AG09319 (cell line): ENCODE data around the gene MBOAT1.
"Not testable (repeated sequence)": the region's sequence is repeated elsewhere in the genome, so short reads cannot be mapped to it uniquely, and the experiment has no call there.

Experiments used
- DNase-seq: peaks from one replicate; pipeline ENCODE4 v3.0.0-alpha.2; 2010; ENCODE audit warnings: low read depth; ENCODE audit errors: extremely low read depth
- CTCF ChIP-seq: IDR thresholded peaks from 2 replicates; pipeline ENCODE4 v1.5.1; 2011; ENCODE audit warnings: low read depth, mild to moderate bottlenecking, inconsistent platforms, low read length, moderate library complexity

MBOAT1 gene

DNA sequence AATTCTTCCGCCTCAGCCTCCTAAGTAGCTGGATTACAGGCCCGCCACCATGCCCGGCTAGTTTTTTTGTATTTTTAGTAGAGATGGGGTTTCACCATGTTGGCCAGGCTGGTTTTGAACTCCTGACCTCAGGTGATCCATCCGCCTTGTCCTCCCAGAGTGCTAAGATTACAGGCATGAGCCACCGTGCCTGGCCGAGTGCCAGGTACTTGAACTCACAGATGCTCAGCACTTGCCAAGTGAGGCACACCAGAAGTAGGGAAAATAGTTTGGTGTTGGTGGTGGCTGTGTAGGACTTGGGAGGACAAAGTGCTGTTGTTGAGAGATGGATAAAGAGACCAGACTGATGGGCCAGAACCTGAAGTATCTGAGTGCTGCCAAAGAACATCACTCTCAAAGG, 40.0 kb upstream of the MBOAT1 start:
- DNase-seq: no peak
- TF ChIP-seq CTCF: no peak

GRCh38 chr6:20251525-20251924, 39.3 kb upstream of the MBOAT1 start:
- DNase-seq: no peak
- no peak for TF ChIP-seq CTCF

GRCh38 chr6:20246125-20246524, 33.9 kb upstream of the MBOAT1 start:
- no peak for DNase-seq
- TF ChIP-seq CTCF: no peak

DNA sequence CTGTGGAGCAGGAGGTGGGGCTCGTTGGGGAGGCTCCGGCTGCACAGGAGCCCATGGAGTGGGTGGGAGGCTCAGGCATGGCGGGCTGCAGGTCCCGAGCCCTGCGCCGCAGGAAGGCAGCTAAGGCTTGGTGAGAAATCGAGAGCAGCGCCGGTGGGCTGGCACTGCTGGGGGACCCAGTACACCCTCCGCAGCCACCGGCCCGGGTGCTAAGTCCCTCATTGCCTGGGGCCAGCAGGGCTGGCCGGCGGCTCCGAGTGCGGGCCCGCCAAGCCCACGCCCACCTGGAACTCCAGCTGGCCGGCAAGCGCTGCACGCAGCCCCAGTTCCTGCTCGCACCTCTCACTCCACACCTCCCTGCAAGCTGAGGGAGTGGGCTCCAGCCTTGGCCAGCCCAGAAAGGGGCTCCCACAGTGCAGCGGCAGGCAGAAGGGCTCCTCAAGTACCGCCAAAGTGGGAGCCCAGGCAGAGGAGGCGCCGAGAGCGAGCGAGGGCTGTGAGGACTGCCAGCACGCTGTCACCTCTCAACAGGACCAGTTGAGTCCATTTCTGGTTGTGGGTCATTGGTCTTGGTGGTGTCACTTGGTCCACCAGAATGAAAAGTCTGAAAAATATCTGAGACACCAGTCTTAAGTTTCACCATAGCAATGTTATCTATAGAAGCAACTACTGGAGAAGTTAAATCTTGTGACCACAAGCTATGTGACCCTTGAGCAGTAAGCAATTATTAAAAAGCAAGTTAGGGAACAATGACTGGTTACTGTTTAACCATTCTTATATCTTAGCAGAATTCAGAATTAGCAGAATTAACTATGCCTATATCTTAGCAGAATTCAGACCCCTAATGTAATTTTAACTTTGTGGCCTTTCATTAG, 32.8 kb upstream of the MBOAT1 start:
- not testable (repeated sequence) for DNase-seq

DNA sequence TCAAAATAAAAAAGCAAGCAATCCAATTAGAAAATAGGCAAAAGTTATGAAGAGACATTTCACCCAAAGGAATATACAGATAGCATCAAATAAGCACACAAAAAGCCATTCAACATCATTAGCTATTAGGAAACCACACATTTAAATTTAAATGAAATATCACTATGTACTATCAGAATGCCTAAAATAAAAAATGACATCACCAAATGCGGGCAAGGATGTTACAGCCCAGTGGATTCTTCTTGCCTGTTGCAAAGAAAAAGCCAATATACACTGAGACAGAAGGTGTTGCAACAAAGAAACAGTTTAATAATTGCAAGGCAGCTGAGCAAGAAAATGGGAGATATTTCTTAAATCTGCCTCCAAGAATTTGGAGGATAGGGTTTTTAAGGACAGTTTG, 31.0 kb upstream of the MBOAT1 start:
- TF ChIP-seq CTCF: no peak
- no peak for DNase-seq

- DNase-seq: no peak
Measured at GRCh38 chr6:20242397-20242796, 30.1 kb upstream of the MBOAT1 start.

DNA sequence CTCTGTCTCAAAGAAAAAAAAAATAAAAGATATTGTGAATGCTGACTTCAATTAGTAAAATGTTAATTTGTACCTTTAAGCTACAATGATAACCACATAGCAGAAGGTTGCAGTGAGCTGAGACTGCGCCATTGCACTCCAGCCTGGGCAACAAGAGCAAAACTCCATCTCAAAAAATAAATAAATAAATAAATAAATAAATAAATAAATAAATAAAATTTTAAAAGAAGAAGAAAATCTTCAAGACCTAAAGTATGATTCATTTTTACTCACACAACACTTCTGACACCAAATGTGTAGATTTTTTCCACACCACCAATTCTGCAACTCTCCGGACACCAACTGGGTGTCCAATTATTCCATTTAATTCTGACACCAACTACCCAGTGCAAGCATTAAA, 28.8 kb upstream of the MBOAT1 start:
- no peak for TF ChIP-seq CTCF
- DNase-seq: no peak

More at GRCh38 chr6:20242397-20242796, 30.1 kb upstream of the MBOAT1 start:
- TF ChIP-seq CTCF: no peak
